NCI-H82 treated with DMSO at 0.1 percent for 48 hours (cell line): ENCODE results near the gene TBCD.
"Not testable (repeated sequence)": the region's sequence is repeated elsewhere in the genome, so short reads cannot be mapped to it uniquely, and the experiment has no call there.

Experiments
- DNase-seq: peaks from one replicate; lab custom pipeline; 2025; ENCODE audit not compliant: unreplicated experiment; lab: John Stamatoyannopoulos, UW

Gene TBCD

GRCh38 chr17:82985973-82986372 is 234.1 kb downstream of the TBCD start:
- DNase-seq: no peak

- not testable (repeated sequence) for DNase-seq
These were observed 237.2 kb downstream of the TBCD start for GRCh38 chr17:82989051-82989450.

DNA sequence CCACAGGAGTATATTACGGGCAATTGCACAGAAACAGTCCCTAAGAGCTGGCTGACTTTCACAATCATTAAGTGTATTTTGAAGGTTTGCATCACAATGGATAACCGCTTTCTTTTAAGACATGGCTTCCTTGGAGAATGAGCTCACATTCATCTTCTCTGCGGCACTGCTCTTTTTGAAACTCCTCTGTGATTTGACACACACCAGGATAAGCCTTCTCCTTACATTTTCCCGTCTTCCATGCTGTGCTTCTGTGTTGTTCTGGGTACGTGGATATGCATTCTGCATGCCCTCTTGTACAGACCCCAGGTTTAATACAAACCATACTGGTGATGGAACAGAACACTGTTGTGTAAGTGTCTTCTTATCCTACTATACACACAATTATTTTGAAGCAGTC is 238.0 kb downstream of the TBCD start:
- no peak for DNase-seq

- DNase-seq: no peak
These were observed 241.1 kb downstream of the TBCD start for GRCh38 chr17:82993005-82993404.
